ENCODE measurements around the gene LYST.

Gene LYST

DNA sequence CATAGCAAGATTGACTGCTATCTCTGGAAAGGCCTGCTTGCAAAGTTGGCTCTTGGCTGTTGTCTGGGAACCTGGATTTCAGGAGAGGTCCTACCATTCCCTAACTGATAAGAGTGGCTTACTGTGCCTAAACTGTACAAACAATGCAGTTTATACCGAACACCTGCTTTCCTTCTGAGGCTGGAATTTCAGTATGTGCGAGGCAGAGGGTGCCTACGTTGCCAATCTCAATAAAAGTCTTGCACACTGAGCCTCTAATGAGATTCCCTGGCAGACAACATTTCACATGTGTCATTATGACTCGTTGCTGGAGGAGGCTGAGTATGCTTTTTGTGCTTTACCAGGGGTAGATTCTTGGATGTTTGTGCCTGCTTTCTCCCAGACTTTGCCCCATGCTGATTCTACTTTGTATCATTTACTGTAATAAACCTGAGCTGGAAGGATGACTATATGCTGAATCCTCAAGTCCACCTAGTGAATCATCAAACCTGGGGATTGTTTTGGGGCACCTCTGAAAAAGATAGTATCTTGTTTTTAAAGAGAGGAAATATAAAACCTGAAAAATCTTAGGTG is 158.2 kb downstream of the LYST start:
- no peak for DNase-seq (ENCODE audit: low read depth in 1 of 2, low spot score in 1 of 2)

GRCh38 chr1:235703506-235703905 is 163.2 kb downstream of the LYST start:
- no peak for TF ChIP-seq POLR2AphosphoS5 (IDR thresholded peaks at IDR 0.05; ENCODE audit: low read depth)
- no peak for TF ChIP-seq CTCF (IDR thresholded peaks at IDR 0.05; ENCODE audit: insufficient read depth, low read length)
- TF ChIP-seq GABPA (IDR thresholded peaks at IDR 0.05; ENCODE audit: low read depth): no peak
- TF ChIP-seq SPI1 (IDR thresholded peaks at IDR 0.05; ENCODE audit: borderline replicate concordance, low read depth): no peak
- TF ChIP-seq REST (IDR thresholded peaks at IDR 0.05; ENCODE audit: insufficient replicate concordance, low read depth): no peak
- no peak for DNase-seq (ENCODE audit: low read depth in 1 of 2, low spot score in 1 of 2)
- no peak overlapping the region for H3K4me3 ChIP-seq (replicated peaks; ENCODE audit: insufficient read depth, low read length)
- H3K27ac ChIP-seq (replicated peaks): no peak overlapping the region
- no peaks in the 10 kb centered on the region for H3K27me3 ChIP-seq (ENCODE audit: insufficient read depth, poor library complexity, severe bottlenecking)

More for the DNA sequence above, 158.2 kb downstream of the LYST start:
- Histone ChIP-seq H3K4me3 (replicated peaks; ENCODE audit: insufficient read depth, low read length) (no peak overlapping the region), H3K27ac (replicated peaks) (no peak overlapping the region), H3K27me3 (ENCODE audit: insufficient read depth, poor library complexity, severe bottlenecking) (no peaks in the 10 kb centered on the region)
- TF ChIP-seq REST (IDR thresholded peaks at IDR 0.05; ENCODE audit: insufficient replicate concordance, low read depth) (no peak), POLR2AphosphoS5 (IDR thresholded peaks at IDR 0.05; ENCODE audit: low read depth) (no peak), CTCF (IDR thresholded peaks at IDR 0.05; ENCODE audit: insufficient read depth, low read length) (no peak)

DNA sequence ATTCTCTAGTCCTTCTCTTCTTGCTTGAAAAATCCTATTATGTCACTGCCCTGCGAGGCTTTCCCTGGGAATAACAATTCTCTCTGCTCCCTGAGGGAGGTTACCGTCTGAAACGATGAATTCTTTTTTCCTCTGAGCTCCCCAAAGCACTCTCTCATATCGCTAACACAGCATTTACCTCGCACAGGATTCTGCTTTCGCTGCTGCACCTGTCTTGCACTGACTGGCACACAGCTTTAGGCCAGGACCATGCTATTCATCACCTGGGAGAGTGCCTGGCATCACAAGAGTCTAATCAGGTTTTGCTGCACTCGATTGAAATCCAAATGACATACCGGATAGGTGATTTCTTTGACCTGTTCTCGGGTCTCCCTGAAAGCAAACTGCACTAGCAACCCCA is 164.3 kb downstream of the LYST start:
- DNase-seq (ENCODE audit: low read depth in 1 of 2, low spot score in 1 of 2): no peak
- TF ChIP-seq GABPA (IDR thresholded peaks at IDR 0.05; ENCODE audit: low read depth) (no peak), SPI1 (IDR thresholded peaks at IDR 0.05; ENCODE audit: borderline replicate concordance, low read depth) (no peak), CTCF (IDR thresholded peaks at IDR 0.05; ENCODE audit: insufficient read depth, low read length) (no peak)
- H3K4me3 ChIP-seq (replicated peaks; ENCODE audit: insufficient read depth, low read length): no peak overlapping the region

DNA sequence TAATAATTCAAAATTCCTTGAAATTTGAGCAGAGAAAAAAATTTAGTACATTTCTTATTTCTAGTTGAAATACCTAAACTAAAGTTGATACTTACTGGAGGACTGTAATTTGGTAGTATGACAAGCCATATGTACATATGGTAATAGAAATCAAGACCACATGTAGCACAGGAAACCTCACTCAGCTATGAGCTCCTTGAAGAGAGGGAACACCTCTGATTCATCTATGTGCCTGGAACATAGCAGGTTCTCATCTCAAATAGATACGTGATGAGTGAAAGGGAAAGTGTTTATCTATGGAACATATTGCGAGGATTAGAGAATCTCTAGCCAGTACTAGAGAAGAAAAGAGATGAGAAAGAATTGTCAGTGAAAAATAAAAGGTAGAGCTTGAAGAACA is 169.2 kb downstream of the LYST start:
- Histone ChIP-seq H3K27me3 (ENCODE audit: insufficient read depth, poor library complexity, severe bottlenecking) (no peaks in the 10 kb centered on the region), H3K4me3 (replicated peaks; ENCODE audit: insufficient read depth, low read length) (no peak overlapping the region), H3K27ac (replicated peaks) (no peak overlapping the region)
- no peak for DNase-seq (ENCODE audit: low read depth in 1 of 2, low spot score in 1 of 2)
- TF ChIP-seq CTCF (IDR thresholded peaks at IDR 0.05; ENCODE audit: insufficient read depth, low read length) (no peak), SPI1 (IDR thresholded peaks at IDR 0.05; ENCODE audit: borderline replicate concordance, low read depth) (no peak), POLR2AphosphoS5 (IDR thresholded peaks at IDR 0.05; ENCODE audit: low read depth) (no peak), REST (IDR thresholded peaks at IDR 0.05; ENCODE audit: insufficient replicate concordance, low read depth) (no peak), GABPA (IDR thresholded peaks at IDR 0.05; ENCODE audit: low read depth) (no peak)

More for the DNA sequence above, 164.3 kb downstream of the LYST start:
- no peak overlapping the region for H3K27ac ChIP-seq (replicated peaks)
- H3K27me3 ChIP-seq (ENCODE audit: insufficient read depth, poor library complexity, severe bottlenecking): no peaks in the 10 kb centered on the region
